WERI-Rb-1 (cell line): Measurements from ENCODE around the gene TRNAU1AP.
"Not testable (repeated sequence)": the region's sequence is repeated elsewhere in the genome, so short reads cannot be mapped to it uniquely, and the experiment has no call there.

Experiments used
- DNase-seq: peaks from one replicate; pipeline ENCODE4 v3.0.0-alpha.2; 2020
- H3K27ac ChIP-seq: fragments of 250-450 bp; sonication (Bioruptor Pico); 2 replicates; pipeline ENCODE4 v1.5.1; 2020; ENCODE audit warnings: mild to moderate bottlenecking, moderate library complexity
- H3K27me3 ChIP-seq: fragments of 250-450 bp; sonication (Bioruptor Pico); 2 replicates; pipeline ENCODE4 v1.5.1; 2021; ENCODE audit warnings: mild to moderate bottlenecking, low read depth, moderate library complexity; ENCODE audit not compliant: insufficient read depth, severe bottlenecking
- H3K36me3 ChIP-seq: fragments of 250-450 bp; sonication (Bioruptor Pico); 2 replicates; pipeline ENCODE4 v1.5.1; 2020; ENCODE audit warnings: mild to moderate bottlenecking, moderate library complexity
- H3K4me3 ChIP-seq: 2 replicates; pipeline ENCODE4 v1.5.1; 2011; ENCODE audit warnings: low read depth, mild to moderate bottlenecking, control low read depth, low read length
- H3K9me3 ChIP-seq: fragments of 250-450 bp; sonication (Bioruptor Pico); 2 replicates; pipeline ENCODE4 v1.5.1; 2021; ENCODE audit warnings: mild to moderate bottlenecking, moderate library complexity; ENCODE audit not compliant: severe bottlenecking
- TF ChIP-seq, protein P1 (sequence below): IDR thresholded peaks from 2 replicates; pipeline ENCODE4 v1.5.1; 2011; ENCODE audit warnings: low read depth, mild to moderate bottlenecking, control low read depth, inconsistent platforms, low read length

Gene TRNAU1AP

DNA sequence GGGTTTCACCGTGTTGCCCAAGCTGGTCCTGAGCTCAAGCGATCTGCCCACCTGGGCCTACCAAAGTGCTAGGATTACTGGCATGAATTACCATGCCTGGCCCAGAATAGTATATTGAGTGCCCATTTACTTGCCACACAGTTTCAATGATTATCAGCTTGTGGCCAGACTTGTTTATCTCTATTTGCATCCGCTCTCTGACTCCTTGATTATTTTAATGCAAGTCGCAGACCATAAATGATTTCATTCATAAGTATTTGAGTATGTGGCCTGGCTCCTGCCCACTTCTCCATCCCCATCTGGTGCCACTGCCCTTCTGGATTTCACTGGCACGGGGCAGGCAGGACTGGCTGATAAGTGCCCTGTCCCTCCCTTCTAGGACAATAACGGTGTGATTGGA, 18.2 kb upstream of the TRNAU1AP start:
- H3K36me3 ChIP-seq, result peaks cover 76% of the 10 kb centered on the region

DNA sequence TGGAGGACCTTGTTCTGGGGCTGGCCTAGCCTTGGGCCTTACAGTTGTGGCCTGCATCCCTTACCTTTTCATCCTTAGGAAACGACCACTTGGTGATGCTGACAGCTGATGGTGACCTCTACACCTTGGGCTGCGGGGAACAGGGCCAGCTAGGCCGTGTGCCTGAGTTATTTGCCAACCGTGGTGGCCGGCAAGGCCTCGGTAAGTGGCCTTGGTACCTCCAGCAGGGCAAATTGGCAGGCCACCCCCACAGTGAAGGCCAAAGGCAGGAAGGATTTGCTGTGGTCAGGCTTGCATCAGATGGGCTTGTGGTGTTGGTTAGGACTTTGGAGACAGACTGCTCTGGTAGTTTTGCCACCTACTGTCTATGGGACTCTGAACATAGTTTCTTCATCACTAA, 17.7 kb upstream of the TRNAU1AP start:
- no peaks in the 10 kb centered on the region for H3K9me3 ChIP-seq
- no peak overlapping the region for H3K27ac ChIP-seq
- no peaks in the 10 kb centered on the region for H3K27me3 ChIP-seq
- H3K4me3 ChIP-seq, result no peak overlapping the region
- peaks cover 73% of the 10 kb centered on the region for H3K36me3 ChIP-seq
- TF ChIP-seq, protein P1, sequence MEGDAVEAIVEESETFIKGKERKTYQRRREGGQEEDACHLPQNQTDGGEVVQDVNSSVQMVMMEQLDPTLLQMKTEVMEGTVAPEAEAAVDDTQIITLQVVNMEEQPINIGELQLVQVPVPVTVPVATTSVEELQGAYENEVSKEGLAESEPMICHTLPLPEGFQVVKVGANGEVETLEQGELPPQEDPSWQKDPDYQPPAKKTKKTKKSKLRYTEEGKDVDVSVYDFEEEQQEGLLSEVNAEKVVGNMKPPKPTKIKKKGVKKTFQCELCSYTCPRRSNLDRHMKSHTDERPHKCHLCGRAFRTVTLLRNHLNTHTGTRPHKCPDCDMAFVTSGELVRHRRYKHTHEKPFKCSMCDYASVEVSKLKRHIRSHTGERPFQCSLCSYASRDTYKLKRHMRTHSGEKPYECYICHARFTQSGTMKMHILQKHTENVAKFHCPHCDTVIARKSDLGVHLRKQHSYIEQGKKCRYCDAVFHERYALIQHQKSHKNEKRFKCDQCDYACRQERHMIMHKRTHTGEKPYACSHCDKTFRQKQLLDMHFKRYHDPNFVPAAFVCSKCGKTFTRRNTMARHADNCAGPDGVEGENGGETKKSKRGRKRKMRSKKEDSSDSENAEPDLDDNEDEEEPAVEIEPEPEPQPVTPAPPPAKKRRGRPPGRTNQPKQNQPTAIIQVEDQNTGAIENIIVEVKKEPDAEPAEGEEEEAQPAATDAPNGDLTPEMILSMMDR, result no peak
- DNase-seq, result no peak

More for the DNA sequence above, 18.2 kb upstream of the TRNAU1AP start:
- H3K27ac ChIP-seq, result no peak overlapping the region
- no peaks in the 10 kb centered on the region for H3K27me3 ChIP-seq
- no peak overlapping the region for H3K4me3 ChIP-seq
- no peaks in the 10 kb centered on the region for H3K9me3 ChIP-seq
- DNase-seq, result no peak
- TF ChIP-seq, protein P1, result no peak

DNA sequence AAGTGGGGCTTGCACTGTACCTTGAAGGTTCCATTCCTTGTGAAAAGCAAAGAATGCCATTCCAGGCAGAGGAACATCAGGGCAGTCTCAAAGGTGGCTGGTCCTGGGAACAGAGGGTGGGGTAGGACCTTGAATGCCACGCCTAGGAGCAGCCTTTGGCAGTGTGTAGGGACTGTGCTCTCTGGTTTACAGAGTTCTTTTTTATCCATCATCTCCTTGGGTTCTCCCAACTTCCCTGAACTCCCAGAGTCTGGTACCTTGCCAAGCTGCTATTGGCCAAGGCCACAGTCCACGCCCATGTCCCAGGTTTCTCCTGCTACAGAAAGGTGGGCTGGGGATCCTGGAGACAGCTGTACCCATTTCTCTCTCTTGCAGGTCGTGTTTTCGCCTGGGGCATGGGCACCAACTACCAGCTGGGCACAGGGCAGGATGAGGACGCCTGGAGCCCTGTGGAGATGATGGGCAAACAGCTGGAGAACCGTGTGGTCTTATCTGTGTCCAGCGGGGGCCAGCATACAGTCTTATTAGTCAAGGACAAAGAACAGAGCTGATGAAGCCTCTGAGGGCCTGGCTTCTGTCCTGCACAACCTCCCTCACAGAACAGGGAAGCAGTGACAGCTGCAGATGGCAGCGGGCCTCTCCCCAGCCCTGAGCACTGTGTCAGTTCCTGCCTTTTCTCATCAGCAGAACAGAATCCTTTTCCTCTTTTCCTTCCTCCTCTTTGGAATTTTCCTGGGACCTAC, 15.3 kb upstream of the TRNAU1AP start:
- Histone ChIP-seq H3K9me3 (no peaks in the 10 kb centered on the region), H3K27me3 (no peaks in the 10 kb centered on the region), H3K27ac (no peak overlapping the region), H3K36me3 (peaks cover 53% of the 10 kb centered on the region), H3K4me3 (no peak overlapping the region)
- TF ChIP-seq, protein P1, result no peak
- DNase-seq, result no peak

DNA sequence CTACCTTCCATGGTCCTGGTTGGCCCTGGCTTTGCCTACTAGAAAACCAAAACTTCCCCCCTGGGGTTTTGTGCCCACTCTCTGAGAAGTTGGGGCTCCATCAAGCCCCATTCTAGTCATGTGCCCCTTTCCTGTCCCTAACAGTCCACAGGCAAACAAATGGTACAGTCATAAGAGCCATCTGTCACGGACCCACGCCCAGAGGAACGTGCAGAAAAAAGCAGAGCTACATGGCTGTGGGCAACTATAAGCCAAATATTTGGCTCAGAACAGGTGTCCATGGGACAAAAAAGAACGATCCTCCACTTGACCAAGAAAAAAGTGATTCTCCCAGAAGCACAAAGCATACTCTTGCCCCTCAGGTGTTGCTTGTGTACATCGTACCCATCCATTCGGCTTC, 14.6 kb upstream of the TRNAU1AP start:
- H3K27me3 ChIP-seq, result no peaks in the 10 kb centered on the region
- DNase-seq, result no peak
- no peak overlapping the region for H3K4me3 ChIP-seq
- H3K36me3 ChIP-seq, result peaks cover 48% of the 10 kb centered on the region
- H3K9me3 ChIP-seq, result no peaks in the 10 kb centered on the region
- TF ChIP-seq, protein P1, result no peak
- no peak overlapping the region for H3K27ac ChIP-seq

DNA sequence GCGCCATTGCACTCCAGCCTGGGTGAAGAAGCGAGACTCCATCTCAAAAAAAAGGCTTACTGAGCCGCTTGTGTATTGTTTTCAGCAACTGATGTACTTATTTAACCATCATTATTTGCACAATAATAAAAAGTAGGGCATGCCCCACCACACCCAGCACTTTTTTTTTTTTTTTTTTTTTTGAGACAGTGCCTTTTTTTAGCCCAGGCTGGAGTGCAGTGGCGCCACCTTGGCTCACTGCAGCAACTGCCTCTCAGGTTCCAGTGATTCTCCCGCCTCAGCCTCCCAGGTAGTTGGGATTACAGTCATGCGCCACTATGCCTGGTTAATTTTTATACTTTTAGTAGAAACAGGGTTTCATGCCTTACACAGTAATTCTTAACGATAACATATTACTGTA, 12.2 kb upstream of the TRNAU1AP start:
- DNase-seq, result peak; percentile 20
- Histone ChIP-seq H3K36me3 (peaks cover 30% of the 10 kb centered on the region), H3K4me3 (no peak overlapping the region), H3K9me3 (no peaks in the 10 kb centered on the region), H3K27ac (no peak overlapping the region), H3K27me3 (no peaks in the 10 kb centered on the region)
- TF ChIP-seq, protein P1, result peak; percentile 37; the same call in 1 of the 2 replicates

DNA sequence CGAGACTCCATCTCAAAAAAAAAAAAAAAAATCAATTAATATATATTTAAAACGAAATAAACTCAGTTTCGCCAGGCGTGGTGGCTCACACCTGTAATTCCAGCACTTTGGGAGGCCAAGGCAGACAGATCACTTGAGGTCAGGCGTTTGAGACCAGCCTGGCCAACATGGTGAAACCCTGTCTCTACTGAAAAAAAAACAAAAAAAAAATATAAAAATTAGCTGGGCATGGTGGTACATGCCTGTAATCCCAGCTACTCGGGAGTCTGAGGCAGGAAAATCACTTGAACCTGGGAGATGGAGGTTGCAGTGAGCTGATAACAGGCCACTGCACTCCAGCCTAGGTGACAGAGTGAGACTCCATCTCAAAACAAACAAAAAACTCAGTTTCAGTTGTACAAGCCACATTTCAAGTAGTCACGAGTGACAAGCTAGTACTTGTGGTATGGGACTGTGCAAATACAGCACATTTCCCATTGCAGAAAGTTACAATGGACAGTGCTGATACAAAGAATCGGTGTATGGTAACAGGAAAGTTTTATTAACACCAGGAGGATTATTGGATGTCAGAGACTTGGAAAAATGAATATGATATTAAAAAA, 11.4 kb upstream of the TRNAU1AP start:
- H3K27ac ChIP-seq, H3K27me3 ChIP-seq, DNase-seq, H3K4me3 ChIP-seq, H3K9me3 ChIP-seq: not testable (repeated sequence)
- peaks cover 21% of the 10 kb centered on the region for H3K36me3 ChIP-seq
